NT2/D1 (cell line): ENCODE results near the gene HNRNPF.

Experiments
- DNase-seq: peaks from one replicate; pipeline ENCODE4 v3.0.0-alpha.2; 2011; ENCODE audit warnings: low read depth, low spot score
- H3K27me3 ChIP-seq: 2 replicates; pipeline ENCODE4 v1.6.0; 2011; ENCODE audit warnings: mild to moderate bottlenecking; ENCODE audit not compliant: insufficient read length, insufficient read depth
- H3K36me3 ChIP-seq: 2 replicates; pipeline ENCODE4 v1.6.1; 2011; ENCODE audit warnings: mild to moderate bottlenecking, low read length, mixed read lengths; ENCODE audit not compliant: insufficient read depth, insufficient read length
- H3K4me1 ChIP-seq: 2 replicates; pipeline ENCODE4 v1.5.1; 2011; ENCODE audit not compliant: insufficient read depth, insufficient read length
- H3K4me3 ChIP-seq: 2 replicates; pipeline ENCODE4 v1.5.1; 2011; ENCODE audit warnings: low read depth; ENCODE audit not compliant: insufficient read length
- H3K9ac ChIP-seq: 2 replicates; pipeline ENCODE4 v1.6.0; 2011; ENCODE audit warnings: low read depth; ENCODE audit not compliant: insufficient read length
- H3K9me3 ChIP-seq: 2 replicates; pipeline ENCODE4 v1.5.1; 2011; ENCODE audit warnings: mild to moderate bottlenecking, low read length; ENCODE audit not compliant: insufficient read depth
- SUZ12 ChIP-seq: IDR thresholded peaks from 2 replicates; pipeline ENCODE4 v1.6.1; 2011; ENCODE audit not compliant: insufficient read length, insufficient read depth; ENCODE audit errors: extremely low read depth
- YY1 ChIP-seq: IDR thresholded peaks from 2 replicates; pipeline ENCODE4 v1.6.1; 2011; ENCODE audit not compliant: insufficient read length, insufficient read depth
- ZNF274 ChIP-seq: IDR thresholded peaks from 2 replicates; pipeline ENCODE4 v1.6.1; 2011; ENCODE audit warnings: mild to moderate bottlenecking, low read depth, low read length

HNRNPF gene

GRCh38 chr10:43372765-43373361, 36.1 kb downstream of the HNRNPF start:
- H3K4me1 ChIP-seq, result peaks cover 17% of the 10 kb centered on the region

GRCh38 chr10:43371418-43371817, 37.6 kb downstream of the HNRNPF start, which contains the start of gene FXYD4:
Gene FXYD4 (plus strand): TSS chr10:43371636. CDS start chr10:43373747, 2,111 bp downstream.
- Histone ChIP-seq H3K27me3 (no peaks in the 10 kb centered on the region), H3K4me3 (no peak within 1 kb of the TSS), H3K9ac (no peak within 1 kb of the TSS), H3K4me1 (peaks cover 13% of the 10 kb centered on the region), H3K9me3 (no peaks in the 10 kb centered on the region), H3K36me3 (no peaks in the 10 kb centered on the region)
- TF ChIP-seq SUZ12 (no peak), ZNF274 (no peak), YY1 (no peak)
- DNase-seq, result no peak

More at GRCh38 chr10:43372765-43373361, 36.1 kb downstream of the HNRNPF start:
- DNase-seq, result no peak
- H3K36me3 ChIP-seq, result no peaks in the 10 kb centered on the region
- TF ChIP-seq SUZ12, result no peak
- no peak for TF ChIP-seq ZNF274
- no peak for TF ChIP-seq YY1
- no peak overlapping the region for H3K4me3 ChIP-seq
- H3K9ac ChIP-seq, result no peak overlapping the region
- no peaks in the 10 kb centered on the region for H3K9me3 ChIP-seq
- no peaks in the 10 kb centered on the region for H3K27me3 ChIP-seq

- no peak for TF ChIP-seq YY1
- TF ChIP-seq SUZ12, result no peak
- no peak for TF ChIP-seq ZNF274
- peaks cover 12% of the 10 kb centered on the region for H3K4me1 ChIP-seq
- no peak for DNase-seq
- no peaks in the 10 kb centered on the region for H3K9me3 ChIP-seq
- H3K27me3 ChIP-seq, result no peaks in the 10 kb centered on the region
- H3K4me3 ChIP-seq, result no peak overlapping the region
- H3K9ac ChIP-seq, result no peak overlapping the region
- H3K36me3 ChIP-seq, result no peaks in the 10 kb centered on the region
These were observed 38.2 kb downstream of the HNRNPF start for GRCh38 chr10:43370671-43371215.

GRCh38 chr10:43369921-43370320, 39.1 kb downstream of the HNRNPF start:
- no peak overlapping the region for H3K4me3 ChIP-seq
- peaks cover 10% of the 10 kb centered on the region for H3K4me1 ChIP-seq

GRCh38 chr10:43365001-43365400, 44.0 kb downstream of the HNRNPF start:
- peaks cover 2% of the 10 kb centered on the region for H3K4me1 ChIP-seq
- TF ChIP-seq ZNF274, result no peak
- H3K9ac ChIP-seq, result no peak overlapping the region
- no peaks in the 10 kb centered on the region for H3K9me3 ChIP-seq
- no peak for DNase-seq
- no peaks in the 10 kb centered on the region for H3K36me3 ChIP-seq
- H3K27me3 ChIP-seq, result no peaks in the 10 kb centered on the region
- no peak overlapping the region for H3K4me3 ChIP-seq

More at GRCh38 chr10:43369921-43370320, 39.1 kb downstream of the HNRNPF start:
- H3K36me3 ChIP-seq, result no peaks in the 10 kb centered on the region
- H3K27me3 ChIP-seq, result no peaks in the 10 kb centered on the region
- H3K9me3 ChIP-seq, result no peaks in the 10 kb centered on the region
- no peak overlapping the region for H3K9ac ChIP-seq
- no peak for DNase-seq
- no peak for TF ChIP-seq YY1

GRCh38 chr10:43362191-43362839, 46.7 kb downstream of the HNRNPF start:
- no peaks in the 10 kb centered on the region for H3K36me3 ChIP-seq
- TF ChIP-seq YY1 (no peak), SUZ12 (no peak), ZNF274 (no peak)
- H3K4me1 ChIP-seq, result peaks cover 2% of the 10 kb centered on the region
- no peak overlapping the region for H3K9ac ChIP-seq
- no peak for DNase-seq
- H3K9me3 ChIP-seq, result no peaks in the 10 kb centered on the region
- no peaks in the 10 kb centered on the region for H3K27me3 ChIP-seq
- no peak overlapping the region for H3K4me3 ChIP-seq

- no peak overlapping the region for H3K9ac ChIP-seq
- H3K4me1 ChIP-seq, result peaks cover 2% of the 10 kb centered on the region
- no peaks in the 10 kb centered on the region for H3K9me3 ChIP-seq
- no peak for DNase-seq
- no peak overlapping the region for H3K4me3 ChIP-seq
- H3K36me3 ChIP-seq, result no peaks in the 10 kb centered on the region
- TF ChIP-seq ZNF274 (no peak), YY1 (no peak), SUZ12 (no peak)
- H3K27me3 ChIP-seq, result no peaks in the 10 kb centered on the region
These were observed 47.3 kb downstream of the HNRNPF start for GRCh38 chr10:43361547-43362190.
